K562 (cell line): Measurements from ENCODE around the gene MOB3C. TPM values are rescaled to one million over a fixed set of nuclear protein-coding genes. Genes with fewer than 3 reads are reported as not detected.

Source experiments
- ATAC-seq: fragments of 200-7000 bp; cut with Tn5 transposase; 3 replicates; pipeline ENCODE4 v1.9.1; 2020; ENCODE audit warnings: moderate library complexity
- BruUV-seq: library from RNA; stranded (reverse); fragments of 400-500 nt; replicated peaks from 2 replicates; lab custom pipeline; 2021; lab: Mats Ljungman, UMichigan
- CTCF ChIA-PET: fragments of 300-600 bp; formaldehyde crosslinking; extraction: SDS; loops from one replicate; lab custom pipeline; 2021; ENCODE audit warnings: low intra/inter-chr PET ratio; lab: Yijun Ruan, JAX
- POLR2A ChIA-PET: fragments of 300-600, 350-650 bp; sonication (Branson Sonifier 250); formaldehyde crosslinking; extraction: SDS; loops from one replicate; lab custom pipeline; 2021; ENCODE audit warnings: antibody characterized with exemption, inconsistent platforms; lab: Yijun Ruan, JAX
- DNase-seq, 4 experiments: peaks; one replicate each; pipeline versions ENCODE4 v3.0.0 to v3.0.0-alpha.2; 2011 to 2018; ENCODE audit warnings: low spot score in 3 of 4, mixed read lengths in 3 of 4; ENCODE audit errors: extremely low read depth in 1 of 4
- FAIRE-seq: peaks from 2 replicates; lab custom pipeline; 2011; peaks lifted over from hg19 to GRCh38; lab: Jason Lieb, UNC
- H2AFZ ChIP-seq: 2 replicates; pipeline ENCODE4 v1.6.0; 2011; ENCODE audit warnings: low read depth, low read length, control low read depth, inconsistent platforms
- H3K27ac ChIP-seq: fragments of 200-600 bp; 3 replicates; pipeline ENCODE4 v1.8.0; 2011; ENCODE audit warnings: low read depth, mild to moderate bottlenecking, control low read depth, inconsistent platforms, low read length, moderate library complexity, mixed read lengths; ENCODE audit errors: extremely low read depth
- H3K27me3 ChIP-seq, 2 experiments: fragments of 300-600 bp in 1 of 2; 2 replicates in 1 of 2; 3 replicates in 1 of 2; pipeline versions ENCODE4 v1.6.0 to v1.8.0; 2011; ENCODE audit warnings: inconsistent platforms in 2 of 2, low read length in 2 of 2, mild to moderate bottlenecking in 1 of 2, mixed read lengths in 1 of 2, moderate library complexity in 1 of 2; ENCODE audit not compliant: control insufficient read depth in 2 of 2, insufficient read depth in 2 of 2
- H3K36me3 ChIP-seq: fragments of 300-600 bp; 3 replicates; pipeline ENCODE4 v1.8.0; 2011; ENCODE audit warnings: mild to moderate bottlenecking, low read length, inconsistent platforms; ENCODE audit not compliant: control insufficient read depth, insufficient read depth
- H3K4me1 ChIP-seq, 2 experiments: fragments of 200-600 bp in 1 of 2; replicated peaks in 1 of 2; 2 replicates in 1 of 2; 3 replicates in 1 of 2; pipeline versions ENCODE4 v1.5.1 to v1.8.0; 2011; ENCODE audit warnings: inconsistent platforms in 2 of 2, low read length in 2 of 2, mild to moderate bottlenecking in 1 of 2, mixed read lengths in 1 of 2, moderate library complexity in 1 of 2; ENCODE audit not compliant: control insufficient read depth in 2 of 2, insufficient read depth in 2 of 2
- H3K4me2 ChIP-seq: 2 replicates; pipeline ENCODE4 v1.6.1; 2011; ENCODE audit warnings: low read length, control low read depth, inconsistent platforms, mixed read lengths; ENCODE audit not compliant: insufficient read depth
- H3K4me3 ChIP-seq: fragments of 200-600 bp; sonication (generic), shearing (Covaris generic); 2 replicates; pipeline ENCODE4 v1.5.1; 2016; ENCODE audit warnings: control low read depth, inconsistent platforms
- H3K79me2 ChIP-seq: fragments of 200-600 bp; 3 replicates; pipeline ENCODE4 v1.8.0; 2011; ENCODE audit warnings: low read length, inconsistent platforms; ENCODE audit not compliant: control insufficient read depth, insufficient read depth
- H3K9ac ChIP-seq, 2 experiments: 2 replicates each; pipeline versions ENCODE4 v1.6.0 to v1.6.1; 2011; ENCODE audit warnings: low read depth in 2 of 2, low read length in 2 of 2, control low read depth in 1 of 2, inconsistent platforms in 1 of 2, mild to moderate bottlenecking in 1 of 2, mixed read lengths in 1 of 2; ENCODE audit not compliant: insufficient read depth in 1 of 2
- H3K9me1 ChIP-seq: one replicate; pipeline ENCODE4 v1.6.0; 2011; ENCODE audit warnings: inconsistent platforms, mild to moderate bottlenecking, low read length, moderate library complexity; ENCODE audit not compliant: control insufficient read depth, insufficient read depth
- H3K9me3 ChIP-seq: replicated peaks from 2 replicates; pipeline ENCODE4 v1.5.1; 2011; ENCODE audit warnings: low read depth, low read length, inconsistent platforms; ENCODE audit not compliant: control insufficient read depth, insufficient read depth
- H4K20me1 ChIP-seq: replicated peaks from 2 replicates; pipeline ENCODE4 v1.6.1; 2011; ENCODE audit warnings: low read length, inconsistent platforms, mixed read lengths; ENCODE audit not compliant: control insufficient read depth, insufficient read depth
- BACH1 ChIP-seq: fragments of 200-800 bp; sonication (Bioruptor generic); IDR thresholded peaks from 2 replicates; pipeline ENCODE4 v1.6.1; 2016; ENCODE audit warnings: missing genetic modification characterization, missing compliant biosample characterization
- CBX1 ChIP-seq: sonication (generic); IDR thresholded peaks from 2 replicates; pipeline ENCODE4 v1.6.1; 2016; ENCODE audit warnings: antibody characterized with exemption, low read depth, mild to moderate bottlenecking
- DPF2 ChIP-seq: fragments of 450-650 bp; IDR thresholded peaks from 2 replicates; pipeline ENCODE4 v1.6.1; 2016
- HMG20B ChIP-seq: fragments of 250-450 bp; sonication (Bioruptor Pico); IDR thresholded peaks from 2 replicates; pipeline ENCODE4 v1.5.0; 2021; ENCODE audit warnings: mild to moderate bottlenecking
- SPI1 ChIP-seq: IDR thresholded peaks from 2 replicates; pipeline ENCODE4 v1.6.1; 2011; ENCODE audit warnings: low read depth, low read length, control low read depth, borderline replicate concordance
- TAL1 ChIP-seq: fragments of 450-650 bp; IDR thresholded peaks from 2 replicates; pipeline ENCODE4 v1.6.1; 2016; ENCODE audit warnings: mild to moderate bottlenecking
- ZNF766 ChIP-seq: fragments of 200-800 bp; sonication (Bioruptor generic); conservative IDR thresholded peaks from 2 replicates; pipeline ENCODE4 v1.6.1; 2016; ENCODE audit warnings: missing genetic modification characterization, missing compliant biosample characterization
- WGBS: fragments of 100-300 bp; shearing (Covaris generic); methylation state at CpG from one replicate; pipeline ENCODE4 v1.1.6; 2016; ENCODE audit warnings: low coverage, mixed read lengths; ENCODE audit not compliant: insufficient coverage; ENCODE audit errors: missing lambda C conversion rate; 5-methylcytosine and 5-hydroxymethylcytosine counted together
- in situ Hi-C: fragments of 300-500 bp; cut with MboI; formaldehyde crosslinking; loops from 4 replicates; pipeline ENCODE4 v1.15.0; 2018; ENCODE audit warnings: inconsistent platforms, mixed read lengths
- intact Hi-C: fragments of 100-400 bp; cut with micrococcal nuclease; formaldehyde crosslinking; loops from 2 replicates; pipeline ENCODE4 v1.14.2; 2022
- polyA plus RNA-seq, 8 experiments: library from polyadenylated mRNA; depleted of rRNA in 4 of 8; stranded (reverse) in 5 of 8; unstranded in 3 of 8; fragments of >200 nt; fragmentation: Nextera tagmentation in 2 of 8; fragmentation: Illumina TruSeq in 1 of 8; extraction: Ambion mirVana in 2 of 8; extraction: Trizol in 1 of 8; gene quantifications; 2 replicates each; pipeline versions ENCODE4 v1.2.1 to v1.2.3, GENCODE V29; 2011 to 2014; ENCODE audit warnings: inconsistent platforms in 1 of 8, missing spikeins in 1 of 8
- total RNA-seq, 7 experiments: library from RNA; depleted of rRNA in 6 of 7; stranded (reverse); fragments of >200 nt in 6 of 7; fragmentation: Illumina TruSeq in 2 of 7; extraction: Trizol in 2 of 7; gene quantifications; 2 replicates each; pipeline versions ENCODE4 v1.2.1 to v1.2.3, GENCODE V29; 2011 to 2021; ENCODE audit warnings: low replicate concordance in 1 of 7
- TF ChIP-seq, protein P1 (sequence below), 2 experiments: fragments of 450-650 bp in 1 of 2; sonication (generic) in 1 of 2; formaldehyde crosslinking in 1 of 2; IDR thresholded peaks in 1 of 2; conservative IDR thresholded peaks in 1 of 2; 2 replicates each; pipeline versions ENCODE4 v1.6.1 to v1.8.1; 2016 to 2023; ENCODE audit warnings: mild to moderate bottlenecking in 2 of 2, moderate library complexity in 2 of 2, inconsistent platforms in 1 of 2, missing genetic modification reagents in 1 of 2
- TF ChIP-seq, protein P2 (sequence below): fragments of 250-450 bp; sonication (Bioruptor Pico); IDR thresholded peaks from 2 replicates; pipeline ENCODE4 v1.8.0; 2022; ENCODE audit warnings: inconsistent platforms

The MOB3C gene
- total and polyA plus RNA-seq, 9 of the 15 experiments (the other 6 are each of a cell fraction or from before 2014, with no cell fraction given), result 1.0 to 7.5 (median 3.7) TPM

DNA sequence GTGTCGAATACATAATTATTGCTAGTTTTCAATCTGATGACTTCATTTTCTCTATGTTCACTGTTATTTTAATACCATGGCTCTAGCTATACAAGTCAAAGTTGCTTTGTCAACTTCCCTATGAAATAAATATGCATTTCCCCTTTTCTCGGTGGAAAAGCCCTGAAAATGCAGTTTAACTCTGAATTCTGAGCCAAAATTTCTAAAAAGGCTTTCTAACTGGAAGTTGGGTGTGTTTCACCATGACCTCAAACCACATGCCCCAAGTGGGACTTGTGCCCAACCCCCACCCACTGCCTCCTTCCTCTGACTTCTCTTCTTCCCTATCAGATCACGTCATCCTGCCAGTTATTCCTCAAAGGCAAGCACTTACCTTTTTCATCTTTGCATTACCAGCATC lies 21.5 kb downstream of the MOB3C start (continued):
- TF ChIP-seq, protein P1, sequence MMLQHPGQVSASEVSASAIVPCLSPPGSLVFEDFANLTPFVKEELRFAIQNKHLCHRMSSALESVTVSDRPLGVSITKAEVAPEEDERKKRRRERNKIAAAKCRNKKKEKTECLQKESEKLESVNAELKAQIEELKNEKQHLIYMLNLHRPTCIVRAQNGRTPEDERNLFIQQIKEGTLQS (IDR thresholded peaks at IDR 0.05), result peak; percentile 71
- TF ChIP-seq, protein P1 (CRISPR knock-in tag; conservative IDR thresholded peaks at IDR 0.05), result no peak
- TF ChIP-seq ZNF766 (CRISPR knock-in tag) (0 out of 2 replicates have a peak, but pooled peaks have one; percentile 37), DPF2 (0 out of 2 replicates have a peak, but pooled peaks have one; percentile 15), SPI1 (0 out of 2 replicates have a peak, but pooled peaks have one; percentile 33), BACH1 (tag) (0 out of 2 replicates have a peak, but pooled peaks have one; percentile 33), CBX1 (no peak)
- TF ChIP-seq, protein P2, sequence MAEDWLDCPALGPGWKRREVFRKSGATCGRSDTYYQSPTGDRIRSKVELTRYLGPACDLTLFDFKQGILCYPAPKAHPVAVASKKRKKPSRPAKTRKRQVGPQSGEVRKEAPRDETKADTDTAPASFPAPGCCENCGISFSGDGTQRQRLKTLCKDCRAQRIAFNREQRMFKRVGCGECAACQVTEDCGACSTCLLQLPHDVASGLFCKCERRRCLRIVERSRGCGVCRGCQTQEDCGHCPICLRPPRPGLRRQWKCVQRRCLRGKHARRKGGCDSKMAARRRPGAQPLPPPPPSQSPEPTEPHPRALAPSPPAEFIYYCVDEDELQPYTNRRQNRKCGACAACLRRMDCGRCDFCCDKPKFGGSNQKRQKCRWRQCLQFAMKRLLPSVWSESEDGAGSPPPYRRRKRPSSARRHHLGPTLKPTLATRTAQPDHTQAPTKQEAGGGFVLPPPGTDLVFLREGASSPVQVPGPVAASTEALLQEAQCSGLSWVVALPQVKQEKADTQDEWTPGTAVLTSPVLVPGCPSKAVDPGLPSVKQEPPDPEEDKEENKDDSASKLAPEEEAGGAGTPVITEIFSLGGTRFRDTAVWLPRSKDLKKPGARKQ (CRISPR knock-in tag), result no peak
- TF ChIP-seq, all 486 proteins: peak for 16

DNA sequence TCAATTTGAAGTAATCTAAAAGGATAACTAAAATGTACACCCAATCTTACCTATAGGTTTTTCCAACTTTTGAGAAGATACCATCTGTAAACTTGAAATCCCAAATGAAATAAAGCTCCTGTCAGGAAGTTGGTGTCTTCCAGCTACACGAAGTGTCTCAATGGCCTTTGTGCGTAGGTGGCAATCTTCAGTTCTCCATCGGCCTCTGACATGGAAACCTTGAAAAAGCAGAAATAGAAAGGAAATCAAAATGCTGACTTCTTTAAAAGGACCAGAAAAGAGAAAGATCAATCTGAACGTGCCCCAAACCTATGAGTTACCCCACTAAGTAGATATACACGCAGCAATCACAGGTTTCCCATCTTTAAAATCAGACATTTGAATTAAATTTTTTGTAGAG lies 22.5 kb downstream of the MOB3C start:
- peaks cover 11% of the 10 kb centered on the region in 2 experiments; a peak in 4 of 5 replicates for H3K4me1 ChIP-seq
- WGBS, result 89% methylated on average over 5 of the region's 5 CpGs
- POLR2A ChIA-PET, result interaction anchor here (0.7 to 1.3 kb wide), 3 partner anchors 10 to 718 kb away, joined by 3 to 4 read pairs (median 3); partner anchors contain the start of gene MKNK1
- FAIRE-seq (no peak), ATAC-seq (no peak), DNase-seq (no peak)
- H3K9ac ChIP-seq, result no peak overlapping the region
- peaks cover 46% of the 10 kb centered on the region; the same call in 2 of the 3 replicates for H3K36me3 ChIP-seq
- H4K20me1 ChIP-seq, result no peaks in the 10 kb centered on the region
- no peak for TF ChIP-seq HMG20B (CRISPR knock-in tag)
- no peak for TF ChIP-seq TAL1
- intact Hi-C loops, result no loop called here
- no peak overlapping the region for H3K4me2 ChIP-seq
- CTCF ChIA-PET, result no interaction called here
- no peaks in the 10 kb centered on the region for H3K9me3 ChIP-seq
- no peak overlapping the region for H3K27ac ChIP-seq
- H3K4me3 ChIP-seq, result no peak overlapping the region
- BruUV-seq, result no TSS peak
- H2AFZ ChIP-seq, result no peak overlapping the region
- in situ Hi-C loops, result no loop called here
- H3K27me3 ChIP-seq, result no peaks in the 10 kb centered on the region
- peaks cover 2% of the 10 kb centered on the region; the same call in 1 of the 3 replicates for H3K79me2 ChIP-seq
- H3K9me1 ChIP-seq, result no peaks in the 10 kb centered on the region
